HG02571 (cell line): ENCODE measurements around the gene EN2.
"Not testable (repeated sequence)": the region's sequence is repeated elsewhere in the genome, so short reads cannot be mapped to it uniquely, and the experiment has no call there.

Source experiments
- ATAC-seq: cut with Tn5 transposase; IDR thresholded peaks from one replicate; pipeline ENCODE4 v1.9.1; 2021; ENCODE audit warnings: mild to moderate bottlenecking, moderate library complexity; ENCODE audit not compliant: unreplicated experiment

EN2 gene

GRCh38 chr7:155425887-155426286, 32.0 kb upstream of the EN2 start:
- no peak for ATAC-seq

GRCh38 chr7:155426543-155427410, 31.2 kb upstream of the EN2 start:
- no peak for ATAC-seq

GRCh38 chr7:155427411-155428038, 30.4 kb upstream of the EN2 start:
- no peak for ATAC-seq

GRCh38 chr7:155428171-155428834, 29.6 kb upstream of the EN2 start:
- ATAC-seq: no peak

GRCh38 chr7:155429651-155430050, 28.3 kb upstream of the EN2 start:
- no peak for ATAC-seq

- ATAC-seq: no peak
These were observed 27.3 kb upstream of the EN2 start for GRCh38 chr7:155430606-155431005.

- ATAC-seq: no peak
These were observed 26.7 kb upstream of the EN2 start for GRCh38 chr7:155431231-155431630.

- no peak for ATAC-seq
These were observed 26.2 kb upstream of the EN2 start for GRCh38 chr7:155431711-155432110.

- ATAC-seq: no peak
These were observed 22.8 kb upstream of the EN2 start for GRCh38 chr7:155435110-155435509.

GRCh38 chr7:155437836-155438235, 20.1 kb upstream of the EN2 start:
- no peak for ATAC-seq

- ATAC-seq: no peak
These were observed 19.2 kb upstream of the EN2 start for GRCh38 chr7:155438777-155439176.

- ATAC-seq: no peak
These were observed 18.5 kb upstream of the EN2 start for GRCh38 chr7:155439311-155440017.

GRCh38 chr7:155440018-155440410, 17.9 kb upstream of the EN2 start:
- ATAC-seq: no peak

GRCh38 chr7:155441856-155442255, 16.1 kb upstream of the EN2 start:
- no peak for ATAC-seq

GRCh38 chr7:155444746-155445145, 13.2 kb upstream of the EN2 start:
- ATAC-seq: no peak

- not testable (repeated sequence) for ATAC-seq
These were observed 12.3 kb upstream of the EN2 start for GRCh38 chr7:155445606-155446005.

GRCh38 chr7:155447603-155448002, 10.3 kb upstream of the EN2 start:
- no peak for ATAC-seq

GRCh38 chr7:155448632-155449007, 9.3 kb upstream of the EN2 start:
- ATAC-seq: no peak

- no peak for ATAC-seq
These were observed 8.7 kb upstream of the EN2 start for GRCh38 chr7:155449008-155449868.

- no peak for ATAC-seq
These were observed 7.9 kb upstream of the EN2 start for GRCh38 chr7:155449869-155450557.
